DND-41 (cell line): Measurements from ENCODE around the gene PLEKHG5.

Experiments
- ATAC-seq: fragments of 200-7000 bp; cut with Tn5 transposase; 3 replicates; pipeline ENCODE4 v1.9.1; 2021; ENCODE audit warnings: low read depth; ENCODE audit not compliant: insufficient read depth
- DNase-seq: peaks from one replicate; pipeline ENCODE4 v3.0.0-alpha.2; 2020
- H2AFZ ChIP-seq: 2 replicates; pipeline ENCODE4 v1.6.0; 2012; ENCODE audit warnings: low read depth, low read length
- H3K27ac ChIP-seq: 2 replicates; pipeline ENCODE4 v1.5.1; 2012; ENCODE audit warnings: low read length, inconsistent platforms
- H3K27me3 ChIP-seq: fragments of 200-600 bp; sonication (generic); 2 replicates; pipeline ENCODE4 v1.6.0; 2012; ENCODE audit warnings: low read length, mild to moderate bottlenecking, inconsistent platforms; ENCODE audit not compliant: insufficient read depth, poor library complexity
- H3K36me3 ChIP-seq: 2 replicates; pipeline ENCODE4 v1.5.1; 2012; ENCODE audit warnings: low read length, inconsistent platforms; ENCODE audit not compliant: insufficient read depth
- H3K4me1 ChIP-seq: 2 replicates; pipeline ENCODE4 v1.5.1; 2012; ENCODE audit warnings: mild to moderate bottlenecking, low read length; ENCODE audit not compliant: insufficient read depth
- H3K4me2 ChIP-seq: 2 replicates; pipeline ENCODE4 v1.6.0; 2012; ENCODE audit warnings: mild to moderate bottlenecking, moderate library complexity, low read length, inconsistent platforms; ENCODE audit not compliant: insufficient read depth
- H3K4me3 ChIP-seq, 2 experiments: fragments of 200-600 bp in 1 of 2; shearing (Covaris generic) in 1 of 2; 2 replicates each; pipeline ENCODE4 v1.5.1; 2012 to 2016; ENCODE audit warnings: inconsistent platforms in 2 of 2, low read length in 2 of 2, mild to moderate bottlenecking in 2 of 2, low read depth in 1 of 2, moderate library complexity in 1 of 2
- H3K79me2 ChIP-seq: 2 replicates; pipeline ENCODE4 v1.6.0; 2012; ENCODE audit warnings: low read length, inconsistent platforms; ENCODE audit not compliant: insufficient read depth
- H3K9ac ChIP-seq: 2 replicates; pipeline ENCODE4 v1.6.0; 2012; ENCODE audit warnings: low read depth, mild to moderate bottlenecking, inconsistent platforms, low read length, moderate library complexity
- H3K9me3 ChIP-seq: 2 replicates; pipeline ENCODE4 v1.5.1; 2012; ENCODE audit warnings: low read length, moderate library complexity, mild to moderate bottlenecking, inconsistent platforms; ENCODE audit not compliant: insufficient read depth, severe bottlenecking
- H4K20me1 ChIP-seq: 2 replicates; pipeline ENCODE4 v1.6.0; 2012; ENCODE audit warnings: low read length; ENCODE audit not compliant: insufficient read depth
- EZH2 ChIP-seq: IDR thresholded peaks from 3 replicates; pipeline ENCODE4 v1.6.1; 2012; ENCODE audit warnings: borderline replicate concordance, low read depth, mild to moderate bottlenecking, moderate library complexity, low read length, inconsistent platforms; ENCODE audit not compliant: severe bottlenecking
- TF ChIP-seq, protein P1 (sequence below): IDR thresholded peaks from 2 replicates; pipeline ENCODE4 v1.5.1; 2012; ENCODE audit warnings: borderline replicate concordance, low read length, moderate library complexity, mild to moderate bottlenecking; ENCODE audit not compliant: poor library complexity, severe bottlenecking; ENCODE audit errors: extremely low read depth

The PLEKHG5 gene

DNA sequence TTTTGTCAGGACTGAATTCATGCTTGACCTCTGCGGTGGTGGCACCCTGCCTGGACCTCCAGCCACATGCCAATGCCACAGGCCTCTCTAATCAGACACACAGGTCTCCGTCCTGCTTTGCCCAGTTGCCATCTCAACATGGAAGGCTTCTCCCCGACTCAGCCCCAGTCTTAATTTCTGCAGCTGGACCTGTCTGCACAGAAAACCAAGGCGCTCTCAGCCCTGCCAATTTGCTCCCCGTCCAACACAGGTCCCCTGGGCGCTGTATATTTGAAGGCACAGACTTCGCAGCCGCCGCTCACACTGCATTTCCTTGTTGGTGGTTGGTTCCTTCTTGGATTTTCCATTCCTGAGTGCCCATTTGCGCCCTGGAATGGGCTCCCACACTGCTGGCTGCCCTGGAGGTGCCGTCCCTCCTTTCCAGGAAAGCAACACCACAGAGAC lies 28.0 kb upstream of the PLEKHG5 start:
- ATAC-seq (no peak), DNase-seq (no peak)
- Histone ChIP-seq H3K27me3 (no peaks in the 10 kb centered on the region), H4K20me1 (peaks cover 5% of the 10 kb centered on the region; the same call in 1 of the 2 replicates), H3K4me3 (no peak overlapping the region), H3K27ac (no peak overlapping the region), H3K9me3 (no peaks in the 10 kb centered on the region), H3K79me2 (no peaks in the 10 kb centered on the region), H2AFZ (no peak overlapping the region), H3K4me1 (no peaks in the 10 kb centered on the region), H3K9ac (no peak overlapping the region), H3K36me3 (peaks cover 11% of the 10 kb centered on the region), H3K4me2 (no peak overlapping the region)
- no peak for TF ChIP-seq EZH2
- TF ChIP-seq, protein P1, sequence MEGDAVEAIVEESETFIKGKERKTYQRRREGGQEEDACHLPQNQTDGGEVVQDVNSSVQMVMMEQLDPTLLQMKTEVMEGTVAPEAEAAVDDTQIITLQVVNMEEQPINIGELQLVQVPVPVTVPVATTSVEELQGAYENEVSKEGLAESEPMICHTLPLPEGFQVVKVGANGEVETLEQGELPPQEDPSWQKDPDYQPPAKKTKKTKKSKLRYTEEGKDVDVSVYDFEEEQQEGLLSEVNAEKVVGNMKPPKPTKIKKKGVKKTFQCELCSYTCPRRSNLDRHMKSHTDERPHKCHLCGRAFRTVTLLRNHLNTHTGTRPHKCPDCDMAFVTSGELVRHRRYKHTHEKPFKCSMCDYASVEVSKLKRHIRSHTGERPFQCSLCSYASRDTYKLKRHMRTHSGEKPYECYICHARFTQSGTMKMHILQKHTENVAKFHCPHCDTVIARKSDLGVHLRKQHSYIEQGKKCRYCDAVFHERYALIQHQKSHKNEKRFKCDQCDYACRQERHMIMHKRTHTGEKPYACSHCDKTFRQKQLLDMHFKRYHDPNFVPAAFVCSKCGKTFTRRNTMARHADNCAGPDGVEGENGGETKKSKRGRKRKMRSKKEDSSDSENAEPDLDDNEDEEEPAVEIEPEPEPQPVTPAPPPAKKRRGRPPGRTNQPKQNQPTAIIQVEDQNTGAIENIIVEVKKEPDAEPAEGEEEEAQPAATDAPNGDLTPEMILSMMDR, result no peak

DNA sequence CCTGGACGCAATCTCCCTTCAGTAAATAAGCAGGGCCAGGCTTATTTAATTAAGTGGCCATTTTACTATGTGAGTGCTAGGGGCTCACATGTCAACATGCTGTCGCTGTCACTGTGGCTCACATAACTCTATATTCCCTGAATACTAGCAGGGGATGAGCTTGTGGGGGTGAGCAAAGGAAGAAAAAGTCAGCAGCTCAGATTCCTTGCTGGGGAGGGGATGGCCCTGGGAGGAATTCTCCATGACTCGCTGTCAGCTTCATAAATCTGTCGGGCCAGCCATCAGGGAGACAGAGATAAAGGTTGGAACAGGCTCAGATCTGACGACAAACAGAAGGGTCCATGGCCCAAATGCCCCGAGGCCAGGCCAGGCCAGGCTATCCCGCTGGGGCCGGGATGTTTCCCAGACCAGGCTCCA lies 26.0 kb upstream of the PLEKHG5 start:
- TF ChIP-seq EZH2, result no peak
- TF ChIP-seq, protein P1, result no peak
- Histone ChIP-seq H3K4me1 (no peaks in the 10 kb centered on the region), H3K27ac (no peak overlapping the region), H2AFZ (no peak overlapping the region), H3K36me3 (no peaks in the 10 kb centered on the region), H3K79me2 (no peaks in the 10 kb centered on the region), H4K20me1 (no peaks in the 10 kb centered on the region), H3K9ac (no peak overlapping the region), H3K4me2 (no peak overlapping the region), H3K9me3 (no peaks in the 10 kb centered on the region), H3K27me3 (no peaks in the 10 kb centered on the region), H3K4me3 (no peak overlapping the region)
- DNase-seq, result no peak
- no peak for ATAC-seq

DNA sequence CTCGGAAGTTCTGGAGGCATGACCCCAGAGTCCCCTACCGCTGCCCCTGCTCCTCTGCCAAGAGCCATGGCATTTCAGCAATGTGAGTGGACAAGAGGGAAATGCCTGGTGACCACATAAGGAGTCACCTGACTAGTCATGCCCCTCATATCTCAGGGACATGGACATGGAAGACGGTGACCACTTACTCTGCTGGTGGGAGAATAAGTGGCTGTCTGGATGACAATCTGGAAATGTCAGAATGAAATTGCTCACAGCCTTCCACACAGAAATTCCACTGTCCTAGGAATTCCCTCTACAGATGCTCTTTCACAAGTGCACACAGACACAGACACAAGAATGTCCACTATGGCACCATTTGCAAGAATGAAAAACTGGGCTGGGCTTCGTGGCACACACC lies 24.3 kb upstream of the PLEKHG5 start:
- Histone ChIP-seq H3K4me3 (no peak overlapping the region), H3K9ac (no peak overlapping the region), H3K36me3 (no peaks in the 10 kb centered on the region), H3K9me3 (no peaks in the 10 kb centered on the region), H3K4me2 (no peak overlapping the region), H3K4me1 (no peaks in the 10 kb centered on the region), H2AFZ (no peak overlapping the region), H3K27ac (no peak overlapping the region), H3K79me2 (no peaks in the 10 kb centered on the region), H3K27me3 (no peaks in the 10 kb centered on the region), H4K20me1 (no peaks in the 10 kb centered on the region)
- ATAC-seq, result no peak
- TF ChIP-seq EZH2, result no peak
- TF ChIP-seq, protein P1, result no peak
- DNase-seq, result no peak

DNA sequence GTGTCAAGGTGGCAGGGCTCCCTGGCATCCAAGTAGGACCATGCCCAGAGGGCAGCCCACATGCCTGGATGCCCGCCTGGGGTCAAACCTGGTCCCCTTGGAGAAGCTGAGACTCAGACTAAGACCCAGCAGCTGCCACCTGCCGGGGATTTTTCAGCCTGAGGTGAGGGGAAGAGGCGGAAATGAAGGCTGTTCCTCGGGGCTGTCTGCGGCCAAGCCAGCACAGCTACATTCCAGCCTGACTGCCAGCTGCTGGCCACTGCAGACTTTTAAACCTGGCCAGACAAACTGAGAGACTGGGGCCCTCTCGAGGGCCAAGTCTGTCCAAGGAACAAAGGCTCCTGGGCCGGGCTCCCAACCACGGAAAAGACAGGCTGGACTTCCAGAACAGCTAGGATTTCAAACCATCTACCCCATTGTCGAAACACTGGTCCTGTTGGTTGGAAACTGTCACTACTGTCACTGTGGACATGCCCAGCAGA lies 21.9 kb upstream of the PLEKHG5 start:
- no peak for DNase-seq
- Histone ChIP-seq H4K20me1 (0 out of 2 replicates have a peak, but pooled peaks cover 6% of the 10 kb centered on the region), H3K4me1 (no peaks in the 10 kb centered on the region), H3K27me3 (no peaks in the 10 kb centered on the region), H3K4me3 (no peak overlapping the region), H3K9me3 (no peaks in the 10 kb centered on the region), H3K36me3 (no peaks in the 10 kb centered on the region), H3K79me2 (no peaks in the 10 kb centered on the region), H3K4me2 (no peak overlapping the region), H3K9ac (no peak overlapping the region), H2AFZ (no peak overlapping the region), H3K27ac (no peak overlapping the region)
- no peak for ATAC-seq
- TF ChIP-seq, protein P1, result no peak
- TF ChIP-seq EZH2, result no peak
